Osteoblast (primary cell): Measurements from ENCODE around the gene CELF1. TPM values are rescaled to one million over a fixed set of nuclear protein-coding genes. Genes with fewer than 3 reads are reported as not detected.

Experiments used
- DNase-seq: peaks from one replicate; pipeline ENCODE4 v3.0.0; 2011; ENCODE audit warnings: low spot score, mixed read lengths; ENCODE audit not compliant: insufficient read length; ENCODE audit errors: missing footprints
- H2AFZ ChIP-seq: 2 replicates; pipeline ENCODE4 v1.6.0; 2011; ENCODE audit warnings: mild to moderate bottlenecking, low read length
- H3K27ac ChIP-seq: 2 replicates; pipeline ENCODE4 v1.5.1; 2011; ENCODE audit warnings: mild to moderate bottlenecking, low read depth, low read length, moderate library complexity
- H3K27me3 ChIP-seq: 2 replicates; pipeline ENCODE4 v1.6.0; 2012; ENCODE audit warnings: mild to moderate bottlenecking, control low read depth, inconsistent platforms, low read length, moderate library complexity; ENCODE audit not compliant: insufficient read depth
- H3K36me3 ChIP-seq: 2 replicates; pipeline ENCODE4 v1.5.1; 2011; ENCODE audit warnings: mild to moderate bottlenecking, low read length, control low read depth, moderate library complexity; ENCODE audit not compliant: insufficient read depth
- H3K4me1 ChIP-seq: 2 replicates; pipeline ENCODE4 v1.5.1; 2011; ENCODE audit warnings: mild to moderate bottlenecking, low read length, control low read depth, moderate library complexity; ENCODE audit not compliant: insufficient read depth
- H3K4me2 ChIP-seq: 2 replicates; pipeline ENCODE4 v1.6.0; 2011; ENCODE audit warnings: mild to moderate bottlenecking, low read length; ENCODE audit not compliant: insufficient read depth
- H3K4me3 ChIP-seq: fragments of 200-600 bp; sonication (generic); 3 replicates; pipeline ENCODE4 v1.5.1; 2012; ENCODE audit warnings: mild to moderate bottlenecking, low read length, inconsistent platforms; ENCODE audit not compliant: insufficient read depth
- H3K79me2 ChIP-seq: 2 replicates; pipeline ENCODE4 v1.6.0; 2012; ENCODE audit warnings: mild to moderate bottlenecking, low read length, control low read depth, inconsistent platforms; ENCODE audit not compliant: insufficient read depth
- H3K9me3 ChIP-seq: 2 replicates; pipeline ENCODE4 v1.5.1; 2011; ENCODE audit warnings: low read depth, low read length, control low read depth
- H4K20me1 ChIP-seq: 2 replicates; pipeline ENCODE4 v1.6.0; 2012; ENCODE audit warnings: mild to moderate bottlenecking, low read length, control low read depth; ENCODE audit not compliant: insufficient read depth
- CTCF ChIP-seq: IDR thresholded peaks from 2 replicates; pipeline ENCODE4 v1.5.1; 2011; ENCODE audit warnings: mild to moderate bottlenecking, low read depth, low read length, moderate library complexity; ENCODE audit errors: extremely low read depth
- total RNA-seq: library from RNA; depleted of rRNA; stranded (reverse); fragments of >200 nt; gene quantifications from 2 replicates; pipeline ENCODE4 v1.2.3, GENCODE V29; 2012

CELF1 gene
- total RNA-seq, 1 donor, result 148 TPM

- H3K27me3 ChIP-seq, result no peaks in the 10 kb centered on the region
- no peak overlapping the region for H2AFZ ChIP-seq
- peaks cover 49% of the 10 kb centered on the region for H3K4me1 ChIP-seq
- H3K4me3 ChIP-seq, result no peak overlapping the region
- H3K79me2 ChIP-seq, result peaks cover 100% of the 10 kb centered on the region
- no peak for DNase-seq
- H4K20me1 ChIP-seq, result peaks cover 45% of the 10 kb centered on the region
- no peaks in the 10 kb centered on the region for H3K36me3 ChIP-seq
- peak overlapping the region; percentile 56 for H3K27ac ChIP-seq
- H3K9me3 ChIP-seq, result no peaks in the 10 kb centered on the region
- TF ChIP-seq CTCF, result no peak
- H3K4me2 ChIP-seq, result peak overlapping the region; percentile 65
Measured at GRCh38 chr11:47507563-47508239, 45.2 kb downstream of the CELF1 start.

- peak overlapping the region; percentile 65 for H3K4me2 ChIP-seq
- H2AFZ ChIP-seq, result no peak overlapping the region
- peak overlapping the region; percentile 25 for H3K27ac ChIP-seq
- no peak for TF ChIP-seq CTCF
- H3K4me1 ChIP-seq, result peaks cover 41% of the 10 kb centered on the region
- H4K20me1 ChIP-seq, result peaks cover 43% of the 10 kb centered on the region
- no peaks in the 10 kb centered on the region for H3K9me3 ChIP-seq
- H3K79me2 ChIP-seq, result peaks cover 99% of the 10 kb centered on the region
- H3K4me3 ChIP-seq, result no peak overlapping the region
- peak; percentile 58 for DNase-seq
- H3K27me3 ChIP-seq, result no peaks in the 10 kb centered on the region
- no peaks in the 10 kb centered on the region for H3K36me3 ChIP-seq
Measured at GRCh38 chr11:47506795-47507562, 46.0 kb downstream of the CELF1 start.

GRCh38 chr11:47506373-47506772 lies 46.6 kb downstream of the CELF1 start:
- Histone ChIP-seq H3K36me3 (no peaks in the 10 kb centered on the region), H3K4me1 (peaks cover 36% of the 10 kb centered on the region), H4K20me1 (peaks cover 43% of the 10 kb centered on the region), H3K4me2 (peak overlapping the region; percentile 65), H3K27me3 (no peaks in the 10 kb centered on the region), H2AFZ (no peak overlapping the region), H3K79me2 (peaks cover 99% of the 10 kb centered on the region), H3K27ac (peak overlapping the region; percentile 25), H3K9me3 (no peaks in the 10 kb centered on the region), H3K4me3 (no peak overlapping the region)
- no peak for TF ChIP-seq CTCF
- no peak for DNase-seq

GRCh38 chr11:47504910-47505309 lies 48.0 kb downstream of the CELF1 start:
- Histone ChIP-seq H3K27ac (no peak overlapping the region), H3K36me3 (peaks cover 8% of the 10 kb centered on the region), H3K4me1 (peaks cover 33% of the 10 kb centered on the region), H3K27me3 (no peaks in the 10 kb centered on the region), H4K20me1 (peaks cover 48% of the 10 kb centered on the region), H3K4me3 (no peak overlapping the region), H3K79me2 (peaks cover 99% of the 10 kb centered on the region), H3K4me2 (no peak overlapping the region), H2AFZ (no peak overlapping the region), H3K9me3 (no peaks in the 10 kb centered on the region)
- TF ChIP-seq CTCF, result no peak
- no peak for DNase-seq
